Heart left ventricle (tissue), 16 donors: ENCODE results near the gene RAB11FIP2. TPM values are rescaled to one million over a fixed set of nuclear protein-coding genes. Genes with fewer than 3 reads are reported as not detected.

ENCODE experiments used
- ATAC-seq, 4 donors: fragments of 200-7000 bp; cut with Tn5 transposase; one replicate each; pipeline ENCODE4 v1.9.1; 2020 to 2022; ENCODE audit warnings: moderate library complexity in 4 of 4, mild to moderate bottlenecking in 3 of 4, moderate number of reproducible peaks in 1 of 4
- DNase-seq, 5 donors: peaks; one replicate each; pipeline ENCODE4 v3.0.0-alpha.2; 2020
- H3K27ac ChIP-seq, 12 donors: fragments of 200-600 bp; sonication (generic) in 4 of 12; one replicate each; pipeline versions ENCODE4 v1.5.0 to v1.8.0; 2016 to 2022; ENCODE audit warnings: mild to moderate bottlenecking in 2 of 12
- H3K27me3 ChIP-seq, 9 donors: fragments of 200-600 bp; sonication (generic) in 2 of 9; one replicate each; pipeline versions ENCODE4 v1.5.1 to v1.8.0; 2016 to 2022; ENCODE audit warnings: mild to moderate bottlenecking in 3 of 9
- H3K36me3 ChIP-seq, 9 donors: fragments of 200-600 bp; sonication (generic) in 2 of 9; one replicate each; pipeline versions ENCODE4 v1.5.0 to v1.8.0; 2018 to 2022; ENCODE audit warnings: mild to moderate bottlenecking in 2 of 9
- H3K4me1 ChIP-seq, 12 donors: fragments of 200-600 bp; sonication (generic) in 4 of 12; one replicate each; pipeline versions ENCODE4 v1.5.0 to v1.8.0; 2016 to 2022; ENCODE audit warnings: mild to moderate bottlenecking in 3 of 12
- H3K4me3 ChIP-seq, 12 donors: fragments of 200-600 bp; sonication (generic) in 4 of 12; one replicate each; pipeline versions ENCODE4 v1.5.0 to v1.8.0; 2017 to 2022; ENCODE audit warnings: mild to moderate bottlenecking in 9 of 12, moderate library complexity in 4 of 12
- H3K9me3 ChIP-seq, 12 donors: fragments of 200-600 bp; sonication (generic) in 4 of 12; one replicate each; pipeline versions ENCODE4 v1.5.0 to v1.8.0; 2016 to 2022; ENCODE audit warnings: mild to moderate bottlenecking in 1 of 12
- POLR2A ChIP-seq, 2 donors: fragments of 450-650 bp; IDR thresholded peaks; one replicate each; pipeline ENCODE4 v1.6.1; 2017; ENCODE audit warnings: antibody characterized with exemption in 2 of 2, mild to moderate bottlenecking in 2 of 2, moderate library complexity in 2 of 2
- WGBS, 4 donors: extraction: QIAGEN DNeasy Blood & Tissue Kit in 2 of 4; methylation state at CpG; one replicate each; pipeline versions ENCODE4 v1.1.5 to v1.1.7; 2013 to 2018; 5-methylcytosine and 5-hydroxymethylcytosine counted together
- intact Hi-C, 10 donors: fragments of 100-400 bp; cut with DNase I; formaldehyde crosslinking; loops; one replicate each; pipeline versions ENCODE4 v1.11.1 to v1.14.2; 2022
- polyA plus RNA-seq, 2 donors: library from polyadenylated mRNA; stranded (reverse); fragments of 200-250 nt; gene quantifications; one replicate each; pipeline ENCODE4 v1.2.3, GENCODE V29; 2013
- total RNA-seq, 9 donors: library from RNA; depleted of rRNA in 2 of 9; stranded (reverse); fragments of >200 nt in 2 of 9; fragmentation: NEBNext Ultra II Directional in 3 of 9; extraction: Animal tissue kit (Norgen Biotek cat#: 25700) in 3 of 9; gene quantifications; one replicate each; pipeline versions ENCODE4 v1.1.0 to v1.2.4, GENCODE V29; 2016 to 2023
- TF ChIP-seq, protein P1 (sequence below), 12 donors: fragments of 200-600 bp; sonication (generic) in 4 of 12; IDR thresholded peaks; one replicate each; pipeline versions ENCODE4 v1.5.0 to v1.8.0; 2018 to 2022; ENCODE audit warnings: antibody characterized with exemption in 12 of 12, mild to moderate bottlenecking in 5 of 12
- donor health status: ischemic (EF 13 %, LVEDD 7.1; RV severe dilation, severe dysfunction).
- donor health status: healthy with polysubstance abuse.
- donor health status: DM: no; HTN: yes; CAD: no.
- donor health status: DM: no; HTN: no; CAD: no.
- donor health status: ischemic (EF 25% LVEDD 6.9; RV normal size, moderate dysfunction).
- donor health status: ischemic (EF 25% LVEDD 5.7; RV mildly dilated, moderate dysfunction).
- donor health status: healthy.
- donor health status: DM: yes; HTN: yes; CAD: no.
- donor health status: ischemic (EF 35%, LVEDD 5.7; RV mildly dilated, moderate dysfunction).
- donor health status: nonischemic (EF 11% LVEDD 7.7; RV severe dilation, severe dysfunction).
- donor health status: DM: yes; HTN: yes; CAD: no.
- donor health status: PGD.
- donor health status: ischemic (EF 29% LVEDD 5.4; RV normal size, mild dysfunction).
- donor health status: nonischemic (EF 23%, LVEDD 6.1; RV moderate dilation, normal function).

Gene RAB11FIP2
- total and polyA plus RNA-seq, 11 donors: 1.6 to 20.3 (median 12.3) TPM

DNA sequence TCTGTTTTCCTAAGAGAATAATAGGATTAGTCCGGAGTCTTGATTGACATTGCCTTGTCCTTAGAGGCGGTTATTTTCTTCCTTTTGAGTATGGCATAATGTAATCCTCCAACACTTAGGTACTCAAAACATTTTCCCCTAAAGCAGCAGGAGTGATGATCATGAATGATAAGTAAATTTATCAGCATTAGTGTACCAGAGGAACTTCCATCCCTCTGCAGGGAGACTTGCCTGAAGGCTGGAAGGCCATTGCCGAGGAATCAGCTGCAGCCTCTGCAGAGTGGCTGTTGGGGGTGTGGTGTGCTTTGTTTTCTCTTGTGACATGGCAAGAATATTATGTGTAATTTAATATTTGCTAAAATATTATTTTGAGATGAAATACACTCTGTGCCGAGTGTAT, 56.8 kb downstream of the RAB11FIP2 start:
- Histone ChIP-seq H3K9me3 (peaks cover 0 to 15% (median 0%) of the 10 kb centered on the region in 12 donors), H3K4me1 (no peaks in the 10 kb centered on the region), H3K4me3 (no peak overlapping the region), H3K36me3 (no peaks in the 10 kb centered on the region), H3K27me3 (no peaks in the 10 kb centered on the region), H3K27ac (no peak overlapping the region)
- TF ChIP-seq, protein P1, sequence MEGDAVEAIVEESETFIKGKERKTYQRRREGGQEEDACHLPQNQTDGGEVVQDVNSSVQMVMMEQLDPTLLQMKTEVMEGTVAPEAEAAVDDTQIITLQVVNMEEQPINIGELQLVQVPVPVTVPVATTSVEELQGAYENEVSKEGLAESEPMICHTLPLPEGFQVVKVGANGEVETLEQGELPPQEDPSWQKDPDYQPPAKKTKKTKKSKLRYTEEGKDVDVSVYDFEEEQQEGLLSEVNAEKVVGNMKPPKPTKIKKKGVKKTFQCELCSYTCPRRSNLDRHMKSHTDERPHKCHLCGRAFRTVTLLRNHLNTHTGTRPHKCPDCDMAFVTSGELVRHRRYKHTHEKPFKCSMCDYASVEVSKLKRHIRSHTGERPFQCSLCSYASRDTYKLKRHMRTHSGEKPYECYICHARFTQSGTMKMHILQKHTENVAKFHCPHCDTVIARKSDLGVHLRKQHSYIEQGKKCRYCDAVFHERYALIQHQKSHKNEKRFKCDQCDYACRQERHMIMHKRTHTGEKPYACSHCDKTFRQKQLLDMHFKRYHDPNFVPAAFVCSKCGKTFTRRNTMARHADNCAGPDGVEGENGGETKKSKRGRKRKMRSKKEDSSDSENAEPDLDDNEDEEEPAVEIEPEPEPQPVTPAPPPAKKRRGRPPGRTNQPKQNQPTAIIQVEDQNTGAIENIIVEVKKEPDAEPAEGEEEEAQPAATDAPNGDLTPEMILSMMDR (IDR thresholded peaks at IDR 0.05): no peak
- no peak for TF ChIP-seq POLR2A (IDR thresholded peaks at IDR 0.05)
- DNase-seq: no peak
- intact Hi-C loops: no loop called here
- WGBS, 4 donors: 92 to 97% (median 93%) methylated on average over 4 of the region's 4 CpGs
- ATAC-seq: no peak

DNA sequence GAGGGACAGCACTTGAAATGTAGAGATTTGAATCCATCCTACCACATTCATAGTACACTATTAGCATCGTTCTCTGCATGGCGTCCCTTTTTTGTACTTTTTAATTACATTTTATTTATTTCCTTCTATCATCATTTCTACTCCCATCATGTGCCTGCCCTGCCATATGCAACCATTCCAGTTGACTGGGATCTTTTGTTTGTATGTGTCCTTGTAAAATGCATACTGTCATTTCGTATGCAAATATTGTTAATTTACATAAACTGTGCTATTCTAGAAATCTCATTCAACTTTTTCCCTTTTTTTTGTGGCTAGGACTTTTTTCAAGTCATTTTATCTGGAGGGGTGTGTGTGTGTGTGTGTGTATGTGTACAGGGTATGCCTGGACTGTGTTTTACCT, 57.9 kb downstream of the RAB11FIP2 start:
- no peaks in the 10 kb centered on the region for H3K27me3 ChIP-seq
- intact Hi-C loops: no loop called here
- H3K36me3 ChIP-seq: no peaks in the 10 kb centered on the region
- no peak for DNase-seq
- peaks cover 0 to 15% (median 0%) of the 10 kb centered on the region in 12 donors for H3K9me3 ChIP-seq
- 61 to 95% (median 62%) methylated on average over 2 to 3 of the region's 3 CpGs for WGBS, 4 donors
- H3K4me1 ChIP-seq: no peaks in the 10 kb centered on the region
- no peak overlapping the region for H3K27ac ChIP-seq
- TF ChIP-seq, protein P1 (IDR thresholded peaks at IDR 0.05): no peak
- TF ChIP-seq POLR2A (IDR thresholded peaks at IDR 0.05): no peak
- ATAC-seq: no peak
- no peak overlapping the region for H3K4me3 ChIP-seq

DNA sequence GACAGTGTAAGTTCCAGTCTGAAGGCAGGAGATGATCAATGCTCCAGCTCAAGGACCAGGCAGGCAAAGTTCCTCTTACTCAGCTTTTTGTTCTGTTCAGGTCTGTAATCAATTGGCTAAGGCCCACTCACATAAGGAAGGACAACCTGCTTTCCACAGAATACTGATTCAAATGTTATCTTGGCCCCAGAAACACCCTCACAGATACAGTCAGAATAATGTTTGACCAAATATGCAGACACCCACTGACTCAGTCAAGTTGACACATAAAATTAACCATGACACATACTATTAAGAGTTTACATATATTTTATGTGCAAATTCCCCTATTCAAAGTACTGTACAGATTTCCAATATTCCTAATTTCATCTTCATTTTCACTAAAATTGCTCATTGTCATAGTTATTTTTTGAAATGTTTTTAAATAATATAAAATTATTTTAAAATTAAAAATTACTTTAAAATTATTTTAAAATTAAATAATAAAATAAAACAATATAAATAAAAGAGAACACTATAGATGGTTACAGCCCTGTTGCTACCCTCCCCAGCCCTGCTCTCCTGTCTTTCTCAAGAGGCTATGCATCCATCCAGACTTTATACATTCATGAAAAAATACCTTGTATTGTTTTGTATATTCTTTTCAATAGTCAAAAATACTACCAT, 59.4 kb downstream of the RAB11FIP2 start:
- DNase-seq: no peak
- no peak for TF ChIP-seq POLR2A (IDR thresholded peaks at IDR 0.05)
- TF ChIP-seq, protein P1 (IDR thresholded peaks at IDR 0.05): no peak
- Histone ChIP-seq H3K27me3 (no peaks in the 10 kb centered on the region), H3K36me3 (no peaks in the 10 kb centered on the region), H3K9me3 (peaks cover 0 to 15% (median 0%) of the 10 kb centered on the region in 12 donors), H3K4me3 (no peak overlapping the region), H3K27ac (no peak overlapping the region), H3K4me1 (no peaks in the 10 kb centered on the region)
- intact Hi-C loops: no loop called here
- ATAC-seq: no peak

DNA sequence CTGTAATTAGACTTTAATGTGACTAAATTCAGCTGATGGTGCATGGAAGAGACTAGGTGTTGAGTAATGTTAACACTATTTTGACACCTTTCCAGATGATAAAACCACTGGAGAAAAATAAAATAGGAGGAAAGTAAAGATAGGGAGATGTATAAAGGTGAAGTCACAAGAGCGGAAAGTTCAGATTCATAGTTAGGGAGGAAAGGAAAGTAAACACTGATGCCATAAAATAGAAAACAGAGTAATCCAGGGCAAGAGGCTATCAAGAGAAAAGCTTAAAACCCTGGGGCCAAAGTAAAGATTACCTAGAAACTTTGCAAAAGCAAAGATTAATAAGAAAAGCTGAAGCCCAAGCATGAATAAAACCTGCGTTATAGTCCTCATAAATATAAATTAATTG, 62.8 kb downstream of the RAB11FIP2 start:
- H3K27ac ChIP-seq: no peak overlapping the region
- H3K36me3 ChIP-seq: no peaks in the 10 kb centered on the region
- H3K4me3 ChIP-seq: no peak overlapping the region
- ATAC-seq: no peak
- no peaks in the 10 kb centered on the region for H3K4me1 ChIP-seq
- no peak for DNase-seq
- WGBS, 4 donors: 88 to 97% (median 90%) methylated on average over 2 of the region's 2 CpGs
- TF ChIP-seq, protein P1 (IDR thresholded peaks at IDR 0.05): no peak
- no peak for TF ChIP-seq POLR2A (IDR thresholded peaks at IDR 0.05)
- no peaks in the 10 kb centered on the region for H3K27me3 ChIP-seq
- intact Hi-C loops: no loop called here
- H3K9me3 ChIP-seq: peaks cover 0 to 15% (median 0%) of the 10 kb centered on the region in 12 donors
